OCI-LY7 (cell line): ENCODE data around the gene ADM5.

Experiments
- CTCF ChIP-seq: fragments of 200-600 bp; sonication (generic); conservative IDR thresholded peaks from 2 replicates; pipeline ENCODE4 v1.5.1; 2014; ENCODE audit warnings: mild to moderate bottlenecking, antibody characterized with exemption, low read length, moderate library complexity, mixed read lengths
- EZH2phosphoT487 ChIP-seq: fragments of 200-600 bp; sonication (generic); IDR thresholded peaks from 2 replicates; pipeline ENCODE4 v1.6.1; 2018; ENCODE audit warnings: low read depth, borderline replicate concordance, mild to moderate bottlenecking, mixed run types, antibody characterized with exemption, low read length, moderate library complexity, mixed read lengths

GRCh38 chr19:49716154-49716553 is 26.8 kb downstream of the ADM5 start:
- TF ChIP-seq CTCF (no peak), EZH2phosphoT487 (no peak)
